ENCODE data around the gene PCK2.
"Not testable (repeated sequence)": the region's sequence is repeated elsewhere in the genome, so short reads cannot be mapped to it uniquely, and the experiment has no call there.

Gene PCK2

DNA sequence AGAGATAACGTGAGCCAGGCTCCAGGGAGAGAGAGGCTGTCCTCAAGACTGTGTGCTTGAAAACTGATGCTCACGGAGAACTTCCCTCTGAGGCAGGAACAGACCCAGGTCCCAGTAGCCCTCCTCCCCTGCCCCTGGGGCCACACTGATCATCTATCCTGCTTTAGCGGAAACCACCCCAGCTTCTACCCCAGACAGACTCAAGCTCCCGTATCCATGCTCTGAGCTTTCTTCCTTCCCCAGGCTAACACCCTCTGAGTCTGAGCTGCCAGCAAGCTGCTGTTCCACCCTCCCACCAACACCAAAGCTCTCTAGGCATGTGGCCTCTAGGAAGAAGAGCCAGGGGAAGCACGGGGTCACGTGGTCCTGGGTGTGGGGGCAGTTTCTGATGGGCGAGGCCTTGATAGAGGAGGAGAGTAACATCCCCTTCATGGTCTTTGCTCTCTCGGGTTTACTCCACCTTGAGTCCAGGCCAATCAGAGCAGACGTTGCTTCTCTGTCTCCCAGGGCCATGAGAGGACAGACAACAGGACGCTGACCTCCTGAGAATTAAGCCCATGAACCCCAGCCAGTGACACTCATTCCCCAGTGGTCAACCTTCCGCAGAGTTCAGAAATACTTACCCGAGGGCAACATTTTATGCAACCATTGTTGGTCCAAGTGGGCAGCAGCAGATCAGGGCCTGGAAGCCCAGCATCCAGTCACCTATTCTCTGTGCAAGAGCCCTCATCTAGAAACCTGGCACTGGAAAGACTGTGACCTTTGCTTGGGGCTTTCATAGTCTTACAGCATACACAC lies 1.4 kb downstream of the PCK2 start:
- peak; percentile 57 for DNase-seq (ENCODE audit: low read depth in 2 of 2)

- DNase-seq (ENCODE audit: low read depth in 2 of 2), result no peak
These were observed 2.6 kb downstream of the PCK2 start for GRCh38 chr14:24096545-24097181.

DNA sequence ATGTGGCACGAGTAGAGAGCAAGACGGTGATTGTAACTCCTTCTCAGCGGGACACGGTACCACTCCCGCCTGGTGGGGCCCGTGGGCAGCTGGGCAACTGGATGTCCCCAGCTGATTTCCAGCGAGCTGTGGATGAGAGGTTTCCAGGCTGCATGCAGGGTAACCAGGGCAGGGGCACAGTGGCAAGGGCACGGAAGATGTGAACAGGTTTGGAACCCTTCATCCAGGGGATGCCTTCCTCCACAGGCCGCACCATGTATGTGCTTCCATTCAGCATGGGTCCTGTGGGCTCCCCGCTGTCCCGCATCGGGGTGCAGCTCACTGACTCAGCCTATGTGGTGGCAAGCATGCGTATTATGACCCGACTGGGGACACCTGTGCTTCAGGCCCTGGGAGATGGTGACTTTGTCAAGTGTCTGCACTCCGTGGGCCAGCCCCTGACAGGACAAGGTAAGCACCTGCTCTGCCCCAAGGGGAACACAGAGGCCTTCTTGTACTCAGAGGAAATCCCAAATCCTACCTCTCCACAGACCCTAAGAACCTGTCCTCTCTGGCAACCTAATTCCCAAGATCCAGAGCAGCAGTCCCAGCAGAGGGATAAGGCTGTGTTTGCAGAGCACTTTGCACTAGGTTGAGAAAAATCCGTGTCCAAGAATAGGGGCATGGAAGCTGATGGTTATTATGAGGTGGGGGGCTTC lies 4.3 kb downstream of the PCK2 start:
- no peak for DNase-seq (ENCODE audit: low read depth in 2 of 2)

DNA sequence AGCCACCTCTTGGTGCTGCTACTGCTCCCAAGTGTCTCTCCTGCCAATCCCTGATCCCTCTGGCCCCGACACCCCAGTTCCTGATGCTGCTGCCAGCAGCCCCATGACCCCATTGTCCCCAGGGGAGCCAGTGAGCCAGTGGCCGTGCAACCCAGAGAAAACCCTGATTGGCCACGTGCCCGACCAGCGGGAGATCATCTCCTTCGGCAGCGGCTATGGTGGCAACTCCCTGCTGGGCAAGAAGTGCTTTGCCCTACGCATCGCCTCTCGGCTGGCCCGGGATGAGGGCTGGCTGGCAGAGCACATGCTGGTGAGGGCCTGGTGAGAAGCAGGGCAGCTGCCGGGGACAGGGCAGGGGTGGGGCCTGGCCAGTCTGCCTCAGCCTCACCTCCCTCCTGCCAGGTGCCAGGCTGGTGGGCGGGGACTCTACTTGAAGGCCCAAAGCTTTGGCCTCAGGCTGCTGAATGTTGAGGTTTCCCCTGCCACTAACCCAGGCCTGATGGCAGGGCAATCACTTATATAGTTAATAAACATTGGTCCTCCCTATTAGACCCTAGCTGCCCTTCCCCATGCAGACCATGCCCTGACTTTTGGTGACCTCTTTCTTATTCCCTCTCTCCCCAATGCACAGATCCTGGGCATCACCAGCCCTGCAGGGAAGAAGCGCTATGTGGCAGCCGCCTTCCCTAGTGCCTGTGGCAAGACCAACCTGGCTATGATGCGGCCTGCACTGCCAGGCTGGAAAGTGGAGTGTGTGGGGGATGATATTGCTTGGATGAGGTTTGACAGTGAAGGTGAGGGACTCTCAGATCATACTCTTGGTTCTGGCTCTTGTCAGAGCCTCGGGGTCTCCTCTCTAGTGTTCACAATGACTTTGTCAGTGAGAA lies 5.1 kb downstream of the PCK2 start:
- DNase-seq (ENCODE audit: low read depth in 2 of 2), result no peak

GRCh38 chr14:24100197-24100981 lies 6.3 kb downstream of the PCK2 start:
- no peak for DNase-seq (ENCODE audit: low read depth in 2 of 2)

GRCh38 chr14:24100982-24101494 lies 6.9 kb downstream of the PCK2 start:
- no peak for DNase-seq (ENCODE audit: low read depth in 2 of 2)

DNA sequence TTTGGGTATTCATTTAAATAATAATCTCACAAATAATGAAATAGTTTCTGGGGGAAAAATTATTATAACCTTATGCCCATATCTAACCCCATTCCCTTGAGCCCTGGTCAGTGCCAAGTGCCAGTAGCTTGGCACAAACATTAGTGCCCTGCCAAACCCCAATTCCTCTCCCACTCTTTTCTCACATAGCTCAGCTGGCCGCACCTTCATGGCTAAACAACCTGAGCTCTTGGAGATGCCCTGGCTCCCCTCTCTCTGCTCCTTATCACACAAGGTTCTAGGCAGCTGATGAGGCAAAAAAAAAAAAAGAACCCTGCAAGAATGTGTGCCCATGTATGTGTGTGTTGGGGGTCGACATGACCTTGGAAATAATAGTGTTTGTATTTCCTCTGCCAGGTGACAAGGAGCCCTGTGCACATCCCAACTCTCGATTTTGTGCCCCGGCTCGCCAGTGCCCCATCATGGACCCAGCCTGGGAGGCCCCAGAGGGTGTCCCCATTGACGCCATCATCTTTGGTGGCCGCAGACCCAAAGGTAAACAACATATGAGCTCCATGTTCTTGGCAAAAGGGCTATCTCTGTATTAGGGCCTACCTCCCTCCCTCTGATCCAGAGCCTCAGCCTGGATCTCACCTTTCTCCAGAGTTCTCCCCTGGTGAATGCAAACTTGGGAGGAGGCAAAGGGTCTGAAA lies 8.4 kb downstream of the PCK2 start:
- no peak for DNase-seq (ENCODE audit: low read depth in 2 of 2)

GRCh38 chr14:24103451-24103850 lies 9.3 kb downstream of the PCK2 start:
- DNase-seq (ENCODE audit: low read depth in 2 of 2), result no peak

DNA sequence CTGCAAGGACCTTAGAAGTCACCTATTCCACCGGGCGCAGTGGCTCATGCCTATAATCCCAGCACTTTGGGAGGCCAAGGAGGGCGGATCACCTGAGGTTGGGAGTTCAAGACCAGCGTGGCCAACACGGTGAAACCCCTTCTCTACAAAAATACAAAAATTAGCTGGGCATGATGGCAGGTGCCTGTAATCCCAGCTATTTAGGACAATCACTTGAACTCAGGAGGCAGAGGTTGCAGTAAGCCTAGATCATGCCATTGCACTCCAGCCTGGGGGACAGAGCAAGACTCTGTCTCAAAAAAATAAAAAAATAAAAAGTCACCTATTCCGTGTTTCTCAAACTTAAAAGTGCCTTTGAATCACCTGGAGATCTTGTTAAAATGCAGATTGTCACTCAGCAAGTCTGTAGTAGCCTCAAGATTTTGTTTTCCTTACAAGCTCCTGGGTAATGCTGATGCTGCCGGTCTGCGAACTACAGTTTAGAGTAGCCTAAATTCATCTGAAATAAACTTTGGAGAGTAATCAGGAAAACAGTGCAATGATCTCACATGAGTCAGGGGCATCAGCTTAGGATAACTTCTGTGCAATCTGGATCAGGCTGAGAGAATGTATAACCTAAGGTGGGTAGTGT lies 11.6 kb downstream of the PCK2 start:
- DNase-seq (ENCODE audit: low read depth in 2 of 2), result not testable (repeated sequence)

DNA sequence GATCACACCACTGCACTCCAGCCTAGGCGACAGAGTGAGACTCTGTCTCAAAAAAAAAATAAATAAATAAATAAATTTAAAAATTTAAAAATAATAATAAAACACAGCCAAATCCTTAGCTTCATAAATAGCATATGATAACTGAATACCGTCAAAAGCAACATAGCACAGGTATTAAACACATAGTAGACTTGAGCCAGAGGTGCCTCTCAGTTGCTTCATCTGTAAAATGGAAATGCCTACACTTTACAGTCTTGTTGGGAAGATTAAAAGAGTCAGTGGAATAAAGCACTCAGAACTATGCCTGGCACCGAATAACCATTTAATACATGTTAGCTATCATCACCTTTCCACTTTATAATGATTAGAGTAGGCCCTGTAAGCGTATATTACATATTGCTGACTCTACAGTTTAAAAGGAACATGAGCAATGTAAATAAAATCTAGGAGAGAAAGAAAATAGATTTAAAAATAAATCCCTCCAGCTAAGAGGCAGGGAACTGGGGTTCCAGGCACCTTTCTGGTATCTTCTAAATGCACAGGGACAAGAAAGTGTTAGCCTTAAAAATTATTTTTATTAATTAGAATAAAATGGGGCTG lies 12.7 kb downstream of the PCK2 start:
- no peak for DNase-seq (ENCODE audit: low read depth in 2 of 2)

GRCh38 chr14:24108336-24108874 lies 14.3 kb downstream of the PCK2 start:
- no peak for DNase-seq (ENCODE audit: low read depth in 2 of 2)

GRCh38 chr14:24110060-24110459 lies 15.9 kb downstream of the PCK2 start:
- no peak for DNase-seq (ENCODE audit: low read depth in 2 of 2)

GRCh38 chr14:24110523-24110922 lies 16.4 kb downstream of the PCK2 start:
- DNase-seq (ENCODE audit: low read depth in 2 of 2), result no peak

DNA sequence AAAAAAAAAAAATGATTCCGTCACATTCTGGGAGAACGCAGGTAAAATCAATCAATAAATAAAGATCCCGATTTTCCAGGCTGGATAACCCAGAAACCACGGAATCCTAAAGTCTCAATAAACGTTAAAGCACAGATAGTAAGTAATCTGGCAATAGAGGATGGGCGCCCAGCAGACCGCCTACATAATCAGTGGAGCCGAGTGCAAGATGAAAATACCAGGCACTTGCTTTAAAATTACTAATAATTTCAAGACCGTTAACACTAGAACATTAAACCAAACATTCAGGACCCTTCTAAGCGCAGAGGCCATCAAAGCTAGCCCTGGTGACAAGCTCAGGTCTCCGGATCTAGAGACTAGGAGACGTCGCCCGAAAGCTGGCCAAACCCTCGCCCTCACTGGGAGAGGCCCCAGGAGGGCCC lies 19.3 kb downstream of the PCK2 start:
- DNase-seq (ENCODE audit: low read depth in 2 of 2), result no peak

DNA sequence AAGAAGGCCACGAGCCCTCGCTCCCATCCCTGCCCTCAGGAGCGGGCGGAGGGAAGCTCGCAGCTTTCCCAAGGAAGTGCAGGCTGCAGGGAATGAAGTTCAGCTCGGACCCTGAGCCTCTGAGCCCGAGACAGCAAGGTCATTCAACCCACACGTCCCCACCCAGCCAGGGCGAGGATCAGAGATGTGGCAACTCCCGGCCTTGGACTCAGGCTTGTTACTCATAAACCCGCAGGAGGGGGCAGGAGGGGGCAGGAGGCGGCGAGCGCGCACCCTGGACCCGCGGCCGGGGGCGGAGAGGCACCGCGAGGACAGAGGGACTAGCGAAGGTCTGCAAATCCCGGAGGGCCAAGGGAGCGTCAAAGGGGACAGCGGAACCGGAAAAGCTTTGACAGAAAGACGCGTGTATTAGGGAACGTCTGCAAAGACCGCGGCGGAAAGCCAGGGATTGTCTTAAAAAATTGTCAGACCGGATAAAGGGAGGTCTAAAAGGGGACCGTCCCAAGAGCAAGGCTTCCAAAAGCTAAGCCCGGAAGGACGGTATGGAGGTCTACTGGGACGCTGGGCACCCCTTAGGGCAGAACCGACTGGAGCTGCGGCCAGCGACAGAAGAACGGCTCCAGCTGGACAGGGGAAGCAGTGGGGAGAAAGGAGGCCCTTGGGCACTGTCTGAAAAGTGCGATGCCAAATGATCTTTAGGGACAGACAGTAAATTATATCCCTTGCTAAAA lies 19.9 kb downstream of the PCK2 start:
- peak; percentile 76 to 80 for DNase-seq (ENCODE audit: low read depth in 2 of 2)

DNA sequence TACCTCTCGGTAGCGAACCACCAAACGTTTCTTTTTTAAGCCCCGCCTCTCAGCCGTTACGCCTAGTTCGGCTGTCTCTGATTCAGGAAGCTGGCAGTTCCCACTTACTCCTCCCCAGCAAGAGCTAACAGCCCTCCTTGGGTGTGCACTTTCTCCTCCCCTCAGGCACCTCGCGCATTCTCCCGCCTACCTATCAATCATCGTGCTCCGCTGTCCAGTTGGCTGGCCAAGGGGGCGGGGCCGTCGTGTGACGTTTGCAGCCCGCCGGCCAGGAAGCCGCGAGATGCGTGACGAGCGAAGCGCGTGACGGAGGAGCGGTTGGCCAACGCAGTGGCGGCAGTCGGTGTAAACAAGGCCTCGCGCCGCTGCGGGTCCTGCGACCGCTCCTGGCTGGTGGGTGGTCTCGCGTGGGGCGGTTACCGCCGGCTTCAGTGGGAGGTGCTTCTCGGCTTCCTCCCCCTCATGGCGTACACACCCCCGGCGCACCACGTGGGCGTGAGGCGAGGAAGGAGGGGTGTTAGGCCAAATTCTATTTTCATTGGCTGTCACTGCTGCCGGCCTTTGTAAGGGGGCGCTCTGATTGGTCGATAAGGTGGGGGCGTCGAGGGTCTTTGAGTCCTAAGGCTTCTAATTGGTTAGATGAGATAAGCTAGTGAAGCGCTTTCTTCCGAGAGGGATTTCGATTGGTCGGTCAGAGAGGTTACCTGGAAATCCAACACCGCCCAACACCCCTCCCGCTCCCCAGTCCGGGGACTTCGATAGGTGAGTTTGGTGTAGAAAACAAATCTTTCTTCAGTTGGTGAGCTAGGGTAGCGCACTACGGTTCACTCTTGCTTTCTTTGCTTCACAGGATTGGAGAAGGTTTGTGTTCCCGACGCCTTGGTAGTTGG lies 20.7 kb downstream of the PCK2 start, which contains the start of the genes DCAF11 and NRL:
TSS of gene DCAF11 (plus strand) at position 246 of the 890 bp plus-strand sequence. CDS start 818 bp downstream, outside the sequence.
TSS of gene NRL (minus strand) at position 418 of the 890 bp plus-strand sequence. CDS start 32,101 bp downstream, outside the sequence.
- DNase-seq (ENCODE audit: low read depth in 2 of 2), result peak; percentile 96 to 98
